GM10847 (cell line): ENCODE measurements around the gene BABAM2.

ENCODE experiments used
- POLR2A ChIP-seq: IDR thresholded peaks from 2 replicates; pipeline ENCODE4 v1.6.1; 2011; ENCODE audit not compliant: insufficient read length; ENCODE audit errors: extremely low read depth

BABAM2 gene

DNA sequence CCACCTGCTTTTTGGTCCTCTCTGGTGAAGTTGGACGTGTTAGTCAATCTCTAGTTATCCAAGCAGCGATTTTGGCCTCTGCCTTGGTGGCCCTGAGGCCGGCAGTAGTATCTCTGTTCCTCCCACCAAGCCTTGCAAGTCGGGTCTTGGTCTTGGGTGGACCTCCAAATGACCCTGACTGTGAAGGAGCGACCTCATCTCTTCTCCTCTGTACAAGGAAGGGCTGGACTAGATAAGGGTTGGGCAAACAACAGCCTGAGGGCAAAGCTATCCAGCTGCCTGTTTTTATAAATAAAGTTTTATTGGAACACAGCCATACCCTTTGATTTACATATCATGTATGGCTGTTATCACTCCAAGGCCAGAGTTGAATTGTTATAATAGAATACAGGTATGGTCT lies 427.5 kb downstream of the BABAM2 start:
- no peak for TF ChIP-seq POLR2A

DNA sequence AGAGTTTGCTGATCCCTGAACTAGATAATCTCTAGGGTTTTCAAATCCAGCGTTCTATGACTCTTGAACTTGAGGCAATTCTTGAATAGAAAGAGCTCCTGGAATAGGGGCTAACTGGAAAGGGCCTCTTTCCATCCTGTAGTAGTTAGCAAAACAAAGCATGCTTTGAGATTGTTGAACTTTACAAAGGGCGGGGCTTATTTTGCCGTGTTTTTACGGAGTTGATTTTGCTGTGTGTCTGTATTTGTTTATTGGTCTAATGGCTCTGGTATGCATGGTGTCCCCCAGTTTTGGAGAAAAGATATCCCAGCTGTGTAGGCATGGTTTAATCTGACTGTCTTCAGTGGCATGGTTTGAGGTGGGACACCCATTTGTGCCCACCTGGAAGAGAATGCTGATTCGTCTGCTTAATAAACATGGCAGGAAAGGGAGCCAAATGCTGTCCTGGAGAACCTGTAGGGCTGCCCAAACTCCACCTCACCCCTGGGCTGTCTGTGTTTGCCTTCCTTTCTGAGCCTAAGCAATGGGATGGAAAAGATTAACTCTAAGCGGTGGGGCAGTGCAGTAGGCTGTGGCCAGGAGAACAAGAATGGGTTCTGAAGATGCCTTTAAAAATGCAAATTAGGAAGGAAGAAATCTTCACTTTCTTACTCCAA lies 428.1 kb downstream of the BABAM2 start:
- TF ChIP-seq POLR2A: no peak

DNA sequence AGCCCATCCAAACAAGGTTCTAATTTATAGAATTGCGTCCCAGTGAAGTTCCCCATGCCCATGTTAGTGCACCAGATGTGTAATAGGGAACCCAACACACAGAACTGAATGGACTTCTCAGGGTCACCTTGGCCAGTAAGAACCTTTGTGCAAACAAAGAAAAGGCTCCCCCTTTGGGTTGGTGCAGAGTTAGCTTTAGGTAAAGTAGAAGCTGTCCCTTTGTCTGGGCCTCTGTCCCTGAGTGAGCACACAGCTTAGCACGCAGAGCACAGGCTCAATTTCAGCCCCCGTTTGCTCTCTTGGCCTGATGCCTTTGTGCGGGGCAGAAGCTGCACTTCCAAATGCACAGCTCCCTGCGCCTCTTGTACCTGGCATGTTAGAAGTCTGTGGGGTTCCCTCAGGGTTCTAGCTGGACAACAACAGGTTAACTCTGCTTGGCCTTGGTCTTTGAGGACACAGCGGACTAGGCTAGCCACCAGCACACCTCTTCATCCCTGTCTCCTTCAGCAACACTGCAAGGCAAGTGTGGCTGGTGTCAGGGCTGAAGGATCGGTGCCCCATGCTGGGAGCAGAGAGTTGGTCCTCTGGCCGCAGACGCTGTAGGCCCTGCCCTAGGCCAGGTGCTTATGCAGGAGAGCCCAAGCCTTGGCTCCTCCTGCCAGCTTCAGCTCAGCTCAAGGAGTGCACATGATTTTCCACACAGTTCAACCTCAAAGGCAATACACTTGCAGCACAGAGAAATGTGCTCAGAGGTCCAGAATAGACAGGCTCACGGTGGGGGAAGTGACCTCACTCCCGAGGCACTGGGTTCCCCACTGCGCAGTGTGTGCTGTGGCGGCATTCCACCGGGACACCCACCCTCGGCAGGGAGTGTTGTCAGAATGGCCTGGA lies 428.8 kb downstream of the BABAM2 start:
- no peak for TF ChIP-seq POLR2A

DNA sequence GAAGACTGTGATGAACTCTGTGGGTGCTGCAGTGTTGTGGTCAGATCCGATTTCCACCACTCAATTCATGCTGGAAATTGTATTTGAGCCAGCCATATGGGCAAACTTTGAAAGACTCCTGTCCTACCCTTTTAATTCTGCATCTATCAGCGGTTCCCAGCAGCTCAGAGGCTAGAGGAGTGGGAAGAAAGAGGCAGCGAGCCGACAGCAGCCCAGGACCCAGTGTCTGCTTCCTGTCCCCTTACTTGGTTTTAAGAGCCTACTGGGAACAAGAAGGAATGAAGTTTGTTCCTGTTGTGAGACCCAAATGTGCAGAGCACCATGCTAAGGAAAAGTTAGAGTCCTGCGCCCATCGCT lies 429.5 kb downstream of the BABAM2 start:
- no peak for TF ChIP-seq POLR2A

DNA sequence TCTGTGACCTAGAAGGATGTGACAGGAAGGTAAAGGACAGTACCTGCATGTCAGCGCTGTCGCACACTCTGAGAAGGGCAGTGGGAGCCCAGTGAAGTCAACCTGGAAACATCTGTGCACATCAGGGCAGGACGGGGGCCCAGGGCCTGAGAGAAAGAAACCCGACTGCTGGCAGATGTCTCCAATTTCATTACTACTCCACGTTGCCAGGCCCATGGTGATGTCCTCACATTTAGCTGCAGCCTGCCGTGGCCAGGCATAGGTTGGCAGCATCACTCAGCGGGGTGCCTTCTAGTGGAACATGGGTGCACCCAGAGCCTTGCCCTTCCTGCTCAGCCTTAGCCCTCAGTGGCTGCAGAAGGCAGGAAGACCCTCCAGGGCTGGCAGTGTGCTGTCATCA lies 429.8 kb downstream of the BABAM2 start:
- no peak for TF ChIP-seq POLR2A

DNA sequence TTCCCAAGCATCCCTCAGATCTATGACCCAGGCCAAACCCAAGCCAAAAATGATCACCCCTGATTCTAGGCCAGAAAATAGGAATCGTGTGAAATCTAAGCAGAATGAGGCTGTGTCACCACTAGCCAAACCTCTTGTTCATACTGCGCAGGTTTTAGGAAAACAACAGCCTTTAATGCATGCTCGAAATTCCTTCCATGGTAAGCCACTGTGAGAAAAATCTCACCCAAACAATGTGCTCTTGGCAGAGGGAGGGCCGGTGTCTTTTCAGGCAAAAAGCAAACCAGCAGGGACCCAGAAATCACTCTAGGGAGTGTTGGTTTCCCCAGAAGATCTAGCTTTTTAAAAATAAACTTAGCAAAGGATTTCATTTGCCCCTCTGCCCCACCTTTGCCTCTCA lies 430.9 kb downstream of the BABAM2 start:
- no peak for TF ChIP-seq POLR2A

DNA sequence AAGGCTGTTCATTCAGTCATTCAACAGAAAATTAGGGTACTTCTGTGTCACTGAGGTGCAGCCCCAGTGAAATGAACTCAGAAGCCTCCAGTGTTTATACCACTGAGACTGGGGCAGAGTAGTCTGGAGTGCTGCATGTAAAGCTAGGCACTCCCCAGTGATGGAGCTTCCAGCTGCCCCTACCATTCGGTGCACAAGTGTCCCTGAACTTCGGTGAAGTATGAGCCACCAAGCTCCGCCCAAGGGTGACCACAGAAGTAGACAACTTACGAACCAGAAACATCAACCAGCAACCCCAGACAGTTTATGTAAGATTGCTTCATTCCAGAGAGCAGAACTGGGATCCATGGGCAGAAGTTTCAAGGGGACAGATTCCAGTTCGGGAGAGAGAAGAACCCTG lies 431.5 kb downstream of the BABAM2 start:
- no peak for TF ChIP-seq POLR2A

DNA sequence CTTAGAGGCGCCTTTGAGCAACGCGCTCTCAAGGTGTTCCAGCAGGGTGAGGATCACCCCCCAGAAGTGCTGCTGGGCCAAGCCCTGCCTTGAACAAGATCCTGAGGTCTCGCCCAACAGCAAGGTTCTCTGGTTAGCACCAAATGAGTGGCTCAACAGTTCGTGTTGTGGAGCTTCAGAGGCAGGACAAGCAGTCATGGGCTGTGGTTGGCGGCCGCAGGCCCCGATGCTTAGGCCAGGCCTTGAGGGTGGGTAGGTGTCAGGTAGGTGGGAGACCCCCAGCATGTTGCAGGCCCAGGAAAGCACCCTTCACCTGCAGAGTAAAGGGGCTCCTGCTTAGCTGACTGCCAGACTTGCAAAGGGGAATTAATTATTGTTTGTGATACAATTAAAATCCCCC lies 431.9 kb downstream of the BABAM2 start:
- TF ChIP-seq POLR2A: no peak

DNA sequence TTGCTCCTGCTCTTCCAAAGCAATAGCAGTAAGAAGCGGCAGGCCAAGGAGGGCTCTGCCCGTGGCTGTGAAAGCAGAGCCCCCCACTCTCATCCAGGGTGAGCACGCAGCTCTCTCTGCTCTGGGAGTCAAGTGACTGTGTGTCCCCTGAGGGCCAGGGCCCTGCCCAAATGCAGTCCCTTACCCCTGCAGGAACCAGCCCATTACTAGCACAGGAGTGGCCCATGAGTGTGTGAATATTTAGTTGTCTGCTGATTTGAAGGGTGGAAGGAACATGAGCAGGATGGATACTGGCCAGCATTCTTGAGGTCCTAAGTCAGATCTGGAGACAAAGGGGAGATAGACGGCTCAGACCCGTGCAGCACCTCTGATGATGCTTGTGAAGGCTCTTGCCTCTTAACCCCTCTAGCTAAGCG lies 432.5 kb downstream of the BABAM2 start:
- no peak for TF ChIP-seq POLR2A

DNA sequence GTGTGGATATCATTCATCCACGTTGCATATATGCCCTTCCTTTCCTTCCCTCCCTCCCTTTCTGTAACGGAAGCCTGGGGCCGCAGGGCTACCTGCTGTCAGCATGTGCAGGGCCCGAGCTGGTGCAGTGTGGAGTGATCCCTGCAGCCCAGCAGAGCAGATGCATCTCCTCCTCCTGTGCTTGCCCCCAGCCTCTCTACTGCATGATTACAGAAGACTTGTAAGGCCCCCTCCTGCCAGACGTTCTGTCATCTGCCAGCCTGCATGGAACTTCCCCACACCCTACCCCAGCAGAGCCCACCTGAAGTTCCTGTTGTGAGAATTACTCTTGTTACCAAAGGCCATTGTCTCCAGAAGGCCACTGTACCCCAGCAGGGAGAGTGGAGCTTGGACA lies 434.6 kb downstream of the BABAM2 start:
- no peak for TF ChIP-seq POLR2A

DNA sequence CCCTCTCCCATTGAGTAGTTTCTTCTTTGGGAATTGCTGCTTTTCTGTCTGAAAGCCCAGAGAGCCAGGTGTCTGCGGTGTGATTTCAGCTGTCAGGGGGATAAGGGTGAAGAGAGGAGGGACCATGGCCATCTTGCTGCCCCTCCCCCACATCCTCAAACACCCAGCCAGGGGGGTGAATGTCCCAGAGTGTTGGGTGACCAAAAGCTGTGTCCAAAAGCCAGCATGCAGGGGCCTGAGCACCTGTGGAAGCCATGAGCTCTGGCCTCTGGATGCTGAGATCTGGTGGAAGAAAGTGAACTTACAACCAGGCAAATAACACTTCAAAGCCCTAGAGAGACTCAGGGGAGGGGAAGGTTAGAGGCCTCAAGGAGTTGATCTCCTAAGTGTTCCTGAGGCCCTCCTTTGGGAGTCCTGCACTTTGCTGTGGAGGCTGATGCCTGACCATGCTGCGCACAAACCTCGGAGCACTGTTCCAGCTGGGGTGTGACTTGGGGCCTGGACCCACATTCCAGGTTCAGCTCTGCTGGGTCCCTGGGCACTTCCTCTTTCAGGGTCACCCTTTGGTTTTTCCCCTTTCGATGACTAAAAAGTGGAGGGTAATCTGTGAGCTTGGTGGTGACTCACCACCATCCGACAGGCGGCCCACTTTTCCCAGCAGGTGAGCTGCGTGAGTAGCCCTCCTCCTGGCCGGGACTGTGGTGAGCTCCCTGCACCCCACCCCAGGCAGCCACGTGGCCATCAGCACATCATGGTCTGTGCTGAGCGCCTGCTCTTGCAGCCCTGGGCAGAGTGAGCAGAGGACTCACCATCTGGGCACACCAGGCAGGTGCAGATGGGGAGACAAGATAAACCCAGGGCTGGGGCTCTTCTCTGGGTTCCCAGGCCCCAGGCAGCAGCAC lies 435.3 kb downstream of the BABAM2 start:
- no peak for TF ChIP-seq POLR2A

DNA sequence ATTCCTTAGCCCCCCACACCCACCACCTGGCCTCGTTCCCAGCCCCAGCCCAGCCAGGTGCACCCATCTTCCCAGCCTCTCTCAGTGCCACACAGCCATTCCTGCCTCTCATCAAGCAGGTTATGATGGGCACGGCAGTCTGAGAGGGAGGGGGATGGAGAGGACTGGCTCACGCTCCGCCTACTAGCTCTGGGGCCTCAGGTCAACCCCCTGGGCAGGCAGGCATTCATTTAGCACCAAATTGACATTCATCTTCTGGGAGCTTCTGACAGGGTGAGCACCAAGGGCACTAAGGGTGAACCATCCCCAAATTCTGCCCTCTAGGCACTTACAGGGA lies 435.9 kb downstream of the BABAM2 start:
- no peak for TF ChIP-seq POLR2A

DNA sequence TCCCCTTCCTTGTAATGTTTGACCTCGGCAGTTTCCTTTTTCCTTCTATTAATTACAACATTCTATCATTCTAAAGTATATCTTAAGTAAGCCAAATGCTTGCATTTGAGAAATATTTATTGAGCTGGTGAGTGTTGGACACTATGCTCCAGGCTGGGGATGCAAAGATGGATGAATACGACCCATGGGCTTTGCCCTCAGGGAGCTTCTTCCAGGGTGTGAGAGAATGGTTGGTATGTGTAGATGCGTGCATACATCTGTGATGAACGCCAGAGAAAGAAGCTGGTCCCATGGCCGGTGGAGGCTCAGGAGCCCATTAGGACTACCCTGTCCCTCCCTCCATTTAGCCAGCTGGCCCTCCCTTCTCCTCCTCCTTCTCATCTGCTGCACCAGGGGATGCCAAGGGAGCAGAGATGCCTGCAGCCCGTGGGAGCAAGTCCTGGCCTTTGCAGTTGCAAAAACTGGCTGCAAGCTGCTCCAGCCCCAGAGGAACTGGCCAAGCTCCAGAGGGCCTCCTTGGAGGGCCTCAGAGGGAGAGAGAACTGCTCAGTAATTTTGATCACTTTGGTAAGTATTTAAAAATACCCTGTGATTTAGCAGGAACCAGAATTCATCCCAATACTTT lies 436.5 kb downstream of the BABAM2 start:
- no peak for TF ChIP-seq POLR2A

DNA sequence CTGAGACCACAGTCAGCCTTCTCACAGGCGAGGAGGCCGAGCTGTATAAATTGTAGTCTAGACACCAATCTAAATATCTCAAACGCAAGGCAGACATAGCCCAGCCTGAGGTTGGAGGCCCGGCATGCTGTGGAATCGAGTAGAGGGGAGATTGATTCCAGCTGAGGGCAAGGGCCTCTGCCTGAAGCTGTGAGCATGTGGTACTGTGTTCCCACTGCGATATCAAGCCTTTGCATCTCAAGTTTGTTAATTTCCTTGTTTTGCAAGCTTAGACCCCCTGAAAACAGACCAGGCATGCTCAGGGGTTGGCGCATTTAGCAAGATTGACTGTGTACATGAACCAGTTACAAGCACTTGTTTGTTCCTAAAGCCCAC lies 437.0 kb downstream of the BABAM2 start:
- TF ChIP-seq POLR2A: no peak
